ENCODE measurements around the gene OLFML2A.

- TF ChIP-seq CTCF (conservative IDR thresholded peaks at IDR 0.05; ENCODE audit: low read depth, low read length): no peak
- TF ChIP-seq POLR2A (IDR thresholded peaks at IDR 0.05; ENCODE audit: low read depth, low read length): no peak
- no peak for TF ChIP-seq RCOR1 (IDR thresholded peaks at IDR 0.05; ENCODE audit: insufficient replicate concordance, low read length)
- no peak for TF ChIP-seq RAD21 (IDR thresholded peaks at IDR 0.05; ENCODE audit: low read length)
- TF ChIP-seq, protein P1, sequence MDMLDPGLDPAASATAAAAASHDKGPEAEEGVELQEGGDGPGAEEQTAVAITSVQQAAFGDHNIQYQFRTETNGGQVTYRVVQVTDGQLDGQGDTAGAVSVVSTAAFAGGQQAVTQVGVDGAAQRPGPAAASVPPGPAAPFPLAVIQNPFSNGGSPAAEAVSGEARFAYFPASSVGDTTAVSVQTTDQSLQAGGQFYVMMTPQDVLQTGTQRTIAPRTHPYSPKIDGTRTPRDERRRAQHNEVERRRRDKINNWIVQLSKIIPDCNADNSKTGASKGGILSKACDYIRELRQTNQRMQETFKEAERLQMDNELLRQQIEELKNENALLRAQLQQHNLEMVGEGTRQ (IDR thresholded peaks at IDR 0.05; ENCODE audit: low read depth, low read length): no peak
- TF ChIP-seq BHLHE40 (IDR thresholded peaks at IDR 0.05; ENCODE audit: low read depth, low read length): no peak
- TF ChIP-seq MAFK (IDR thresholded peaks at IDR 0.05; ENCODE audit: low read depth, low read length): no peak
These were observed 3.8 kb downstream of the OLFML2A start for GRCh38 chr9:124780757-124781151.
